ENCODE results near the gene CDC73.
"Not testable (repeated sequence)": the region's sequence is repeated elsewhere in the genome, so short reads cannot be mapped to it uniquely, and the experiment has no call there.

CDC73 gene

GRCh38 chr1:193114485-193115095 is 7.2 kb upstream of the CDC73 start:
- DNase-seq (ENCODE audit: low spot score), result no peak

- DNase-seq (ENCODE audit: low spot score), result peak; percentile 26
Measured at GRCh38 chr1:193115629-193116227, 6.1 kb upstream of the CDC73 start.

GRCh38 chr1:193117167-193117566 is 4.7 kb upstream of the CDC73 start:
- DNase-seq (ENCODE audit: low spot score), result not testable (repeated sequence)

- no peak for DNase-seq (ENCODE audit: low spot score)
Measured at GRCh38 chr1:193118194-193118593, 3.6 kb upstream of the CDC73 start.

GRCh38 chr1:193118803-193119730 is 2.8 kb upstream of the CDC73 start:
- DNase-seq (ENCODE audit: low spot score), result no peak

- no peak for DNase-seq (ENCODE audit: low spot score)
Measured at GRCh38 chr1:193120604-193121166, 1.1 kb upstream of the CDC73 start.

GRCh38 chr1:193123751-193124150 is 1.9 kb downstream of the CDC73 start:
- DNase-seq (ENCODE audit: low spot score), result no peak

GRCh38 chr1:193125369-193125768 is 3.5 kb downstream of the CDC73 start:
- DNase-seq (ENCODE audit: low spot score), result no peak

GRCh38 chr1:193131266-193131860 is 9.5 kb downstream of the CDC73 start:
- no peak for DNase-seq (ENCODE audit: low spot score)

- DNase-seq (ENCODE audit: low spot score), result no peak
Measured at GRCh38 chr1:193140254-193140653, 18.4 kb downstream of the CDC73 start.

GRCh38 chr1:193141804-193142203 is 20.0 kb downstream of the CDC73 start:
- no peak for DNase-seq (ENCODE audit: low spot score)

- no peak for DNase-seq (ENCODE audit: low spot score)
Measured at GRCh38 chr1:193142409-193142808, 20.6 kb downstream of the CDC73 start.

- peak; percentile 20 for DNase-seq (ENCODE audit: low spot score)
Measured at GRCh38 chr1:193143285-193143684, 21.5 kb downstream of the CDC73 start.

GRCh38 chr1:193144361-193144938 is 22.6 kb downstream of the CDC73 start:
- DNase-seq (ENCODE audit: low spot score), result no peak

GRCh38 chr1:193144999-193145398 is 23.2 kb downstream of the CDC73 start:
- no peak for DNase-seq (ENCODE audit: low spot score)

- DNase-seq (ENCODE audit: low spot score), result no peak
Measured at GRCh38 chr1:193156117-193156821, 34.4 kb downstream of the CDC73 start.

GRCh38 chr1:193156822-193157142 is 35.0 kb downstream of the CDC73 start:
- no peak for DNase-seq (ENCODE audit: low spot score)

GRCh38 chr1:193157360-193157759 is 35.5 kb downstream of the CDC73 start:
- DNase-seq (ENCODE audit: low spot score), result no peak

GRCh38 chr1:193176113-193176512 is 54.3 kb downstream of the CDC73 start:
- DNase-seq (ENCODE audit: low spot score), result no peak

- DNase-seq (ENCODE audit: low spot score), result no peak
Measured at GRCh38 chr1:193176788-193177187, 55.0 kb downstream of the CDC73 start.

GRCh38 chr1:193179094-193179493 is 57.3 kb downstream of the CDC73 start:
- DNase-seq (ENCODE audit: low spot score), result peak; percentile 76
